HL-60/S4 (cell line): ENCODE measurements around the gene ALOX5AP.
"Not testable (repeated sequence)": the region's sequence is repeated elsewhere in the genome, so short reads cannot be mapped to it uniquely, and the experiment has no call there.

Source experiments
- in situ Hi-C: fragments of 300-500 bp; cut with MboI; formaldehyde crosslinking; loops from 2 replicates; pipeline ENCODE4 v1.14.3; 2022; ENCODE audit warnings: low sequenced_read_pairs

ALOX5AP gene

GRCh38 chr13:30736461-30737320 lies 1.3 kb downstream of the ALOX5AP start:
- in situ Hi-C loops = no loop called here

GRCh38 chr13:30737511-30738337 lies 2.4 kb downstream of the ALOX5AP start:
- in situ Hi-C loops = no loop called here

- in situ Hi-C loops = no loop called here
Observed at GRCh38 chr13:30738526-30739236, 3.3 kb downstream of the ALOX5AP start.

DNA sequence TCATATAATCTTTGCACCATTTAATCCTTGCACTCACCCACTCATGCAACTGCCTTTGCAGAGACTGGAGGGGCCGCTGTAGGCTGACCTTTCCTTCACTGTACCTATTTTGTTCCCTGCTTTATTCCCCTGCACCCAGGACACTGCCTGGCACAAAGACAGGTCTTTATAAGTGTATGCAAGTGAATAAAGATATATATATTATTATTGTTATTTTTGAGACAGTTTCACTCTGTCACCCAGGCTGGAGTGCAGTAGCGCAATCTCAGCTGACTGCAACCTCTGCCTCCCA lies 3.8 kb downstream of the ALOX5AP start:
- in situ Hi-C loops = no loop called here

- in situ Hi-C loops = no loop called here
Observed at GRCh38 chr13:30739761-30740642, 4.7 kb downstream of the ALOX5AP start.

- in situ Hi-C loops = no loop called here
Observed at GRCh38 chr13:30742901-30743300, 7.6 kb downstream of the ALOX5AP start.

- in situ Hi-C loops = no loop called here
Observed at GRCh38 chr13:30743319-30744055, 8.1 kb downstream of the ALOX5AP start.

- in situ Hi-C loops = no loop called here
Observed at GRCh38 chr13:30744056-30744680, 8.8 kb downstream of the ALOX5AP start.

DNA sequence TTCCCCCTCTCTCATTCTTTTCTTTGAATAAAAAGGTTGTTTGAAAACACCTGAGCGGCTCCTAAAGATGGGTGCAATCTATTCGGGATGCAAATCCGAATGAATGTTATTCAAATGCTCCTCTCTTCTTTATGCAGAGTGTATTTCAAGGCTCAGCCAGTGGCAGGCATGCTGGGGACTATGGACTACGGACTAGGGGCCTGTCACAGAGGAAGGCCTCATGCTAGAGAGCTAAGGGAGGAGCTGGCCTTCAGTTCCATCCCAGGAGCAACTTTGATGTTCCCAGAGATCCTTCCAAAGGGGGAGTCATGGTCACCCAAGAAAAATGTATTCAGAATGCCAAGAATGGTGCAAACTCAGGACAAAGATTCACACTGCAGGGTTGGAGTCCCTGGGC lies 9.3 kb downstream of the ALOX5AP start:
- in situ Hi-C loops = no loop called here

GRCh38 chr13:30745906-30746686 lies 10.8 kb downstream of the ALOX5AP start:
- in situ Hi-C loops = no loop called here

GRCh38 chr13:30746791-30747190 lies 11.4 kb downstream of the ALOX5AP start:
- in situ Hi-C loops = no loop called here

- in situ Hi-C loops = not testable (repeated sequence)
Observed at GRCh38 chr13:30747845-30748244, 12.5 kb downstream of the ALOX5AP start.

DNA sequence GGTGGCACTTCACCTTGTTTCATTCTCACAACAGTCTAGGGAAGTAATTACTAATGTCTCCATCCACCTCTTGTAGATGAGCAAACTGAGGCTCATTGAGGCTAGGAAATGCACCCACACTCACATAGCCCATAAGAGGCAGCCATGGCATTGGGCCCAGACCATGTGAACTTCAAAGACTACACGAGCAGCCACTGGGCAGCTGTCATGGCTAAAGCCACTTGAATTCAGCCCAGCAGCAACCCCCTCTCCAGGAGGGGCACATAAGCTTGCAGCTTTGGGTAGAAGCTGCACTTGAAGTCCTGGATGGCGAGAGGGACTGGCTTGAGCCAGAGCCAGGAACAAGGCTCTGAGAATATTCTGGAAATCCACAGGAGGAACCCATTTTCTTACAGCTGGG lies 13.4 kb downstream of the ALOX5AP start:
- in situ Hi-C loops = no loop called here

- in situ Hi-C loops = no loop called here
Observed at GRCh38 chr13:30750036-30750435, 14.7 kb downstream of the ALOX5AP start.

- in situ Hi-C loops = no loop called here
Observed at GRCh38 chr13:30751183-30751933, 16.0 kb downstream of the ALOX5AP start.

DNA sequence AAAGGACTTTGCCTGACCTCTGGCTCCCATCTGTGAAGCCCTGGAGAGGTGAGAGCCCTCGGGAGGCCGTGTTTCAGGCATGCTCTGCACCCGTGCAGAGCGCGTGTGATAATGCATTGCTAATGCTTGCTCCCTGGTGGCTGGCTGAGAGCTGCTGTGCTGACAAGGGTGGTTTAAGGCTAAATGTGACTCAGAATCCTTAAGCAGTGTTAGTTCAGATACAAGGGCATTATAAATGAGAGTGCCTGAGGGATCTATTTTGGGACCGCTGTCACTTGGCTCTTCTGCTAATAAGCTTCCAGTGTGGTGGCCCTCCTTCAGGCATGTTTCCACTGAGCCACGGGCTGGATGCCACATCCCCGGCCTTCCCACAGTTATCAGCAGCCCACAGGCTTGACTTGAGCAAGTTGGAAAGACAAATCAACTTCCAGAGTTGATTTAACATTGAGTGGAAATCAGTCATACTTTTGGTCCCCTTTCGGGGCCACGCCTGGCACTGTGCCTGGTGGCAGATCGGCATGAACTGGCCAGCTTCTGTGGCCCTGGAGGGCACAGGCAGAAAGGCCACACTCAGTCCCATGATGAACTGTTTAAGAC lies 17.0 kb downstream of the ALOX5AP start:
- in situ Hi-C loops = no loop called here

DNA sequence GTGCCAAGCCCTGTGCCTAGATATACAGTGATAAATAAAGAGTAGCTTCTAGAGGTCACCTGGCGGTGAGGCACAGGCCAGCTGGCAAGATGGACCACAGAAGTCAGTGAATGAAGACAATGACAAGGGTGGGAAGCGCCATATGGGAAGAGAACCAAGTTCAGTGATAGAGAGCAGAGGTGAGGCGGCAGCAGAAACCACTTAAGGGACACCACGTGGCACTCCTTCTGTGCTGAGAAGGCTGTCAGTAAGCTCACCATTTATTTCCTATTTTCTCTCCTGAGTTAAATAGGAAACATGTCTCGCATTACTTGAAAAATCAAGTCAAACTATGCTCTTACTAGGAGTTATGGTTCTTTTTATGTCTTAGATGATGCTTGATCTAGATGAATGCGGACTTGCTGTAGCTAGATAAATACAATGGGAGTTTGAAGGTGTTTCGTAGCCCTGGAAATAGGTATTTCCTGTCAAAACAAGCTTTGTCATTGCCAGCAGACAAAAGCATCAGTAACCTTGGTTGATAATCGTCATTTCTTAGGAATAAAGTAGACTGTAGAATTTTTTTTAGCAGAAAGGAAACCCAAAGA lies 17.8 kb downstream of the ALOX5AP start:
- in situ Hi-C loops = no loop called here
